RPMI7951 (cell line): Measurements from ENCODE around the gene CRMP1. TPM values are rescaled to one million over a fixed set of nuclear protein-coding genes. Genes with fewer than 3 reads are reported as not detected.

Experiments used
- total RNA-seq: library from RNA; depleted of rRNA; stranded (reverse); fragments of >200 nt; shearing (Covaris generic); gene quantifications from 2 replicates; pipeline ENCODE4 v1.2.3, GENCODE V29; 2014; rRNA removed

CRMP1 gene
- total RNA-seq, 1 experiment from 2014 or later, result under 0.01 TPM

Other genes with a start within 250 kb of the CRMP1 start
- gene EVC2, start 184.5 kb downstream of the CRMP1 start, total RNA-seq, result 2.6 and 3.4 TPM in 2 replicates
- gene EVC, start 181.9 kb downstream of the CRMP1 start, total RNA-seq, result 13.8 and 13.9 TPM in 2 replicates
- gene C4orf50, start 125.3 kb upstream of the CRMP1 start, total RNA-seq, result not detected in 2 replicates